Frontal cortex (tissue), 4 donors: Measurements from ENCODE around the gene C16orf54. TPM values are rescaled to one million over a fixed set of nuclear protein-coding genes. Genes with fewer than 3 reads are reported as not detected.
"Not testable (repeated sequence)": the region's sequence is repeated elsewhere in the genome, so short reads cannot be mapped to it uniquely, and the experiment has no call there.

Source experiments
- DNase-seq, 2 donors: peaks; one replicate each; pipeline ENCODE4 v3.0.0; 2012; ENCODE audit warnings: low spot score in 2 of 2
- FAIRE-seq: peaks from 2 replicates; lab custom pipeline; 2012; peaks lifted over from hg19 to GRCh38; lab: Jason Lieb, UNC
- total RNA-seq: library from RNA; depleted of rRNA; stranded (reverse); fragments of >200 nt; gene quantifications from one replicate; pipeline ENCODE4 v1.2.3, GENCODE V29; 2014
- donor health status: control.
- donor health status: control.
- donor health status: control.

C16orf54 gene
- total RNA-seq, 1 donor from 2014 or later: 0.41 TPM

GRCh38 chr16:29770250-29770929 is 24.6 kb upstream of the C16orf54 start:
- DNase-seq (no peak), FAIRE-seq (no peak)

- FAIRE-seq (no peak), DNase-seq (no peak)
These were observed 23.7 kb upstream of the C16orf54 start for GRCh38 chr16:29769507-29769906.

GRCh38 chr16:29767062-29767461 is 21.3 kb upstream of the C16orf54 start:
- no peak for FAIRE-seq
- DNase-seq: no peak

GRCh38 chr16:29766571-29766970 is 20.8 kb upstream of the C16orf54 start:
- DNase-seq: no peak
- FAIRE-seq: no peak

GRCh38 chr16:29765167-29766032 is 19.6 kb upstream of the C16orf54 start:
- DNase-seq (no peak), FAIRE-seq (no peak)

GRCh38 chr16:29763326-29763725 is 17.5 kb upstream of the C16orf54 start:
- no peak for DNase-seq
- no peak for FAIRE-seq

GRCh38 chr16:29761882-29762281 is 16.1 kb upstream of the C16orf54 start:
- FAIRE-seq (no peak), DNase-seq (no peak)

GRCh38 chr16:29761280-29761651 is 15.5 kb upstream of the C16orf54 start:
- DNase-seq: not testable (repeated sequence)

GRCh38 chr16:29760567-29761279 is 14.9 kb upstream of the C16orf54 start:
- no peak for DNase-seq
- FAIRE-seq: no peak

More at GRCh38 chr16:29761280-29761651, 15.5 kb upstream of the C16orf54 start:
- FAIRE-seq: not testable (repeated sequence)

- DNase-seq (no peak), FAIRE-seq (no peak)
These were observed 12.2 kb upstream of the C16orf54 start for GRCh38 chr16:29757950-29758466.

- not testable (repeated sequence) for DNase-seq, FAIRE-seq
These were observed 11.3 kb upstream of the C16orf54 start for GRCh38 chr16:29757086-29757485.

GRCh38 chr16:29756654-29757053 is 10.9 kb upstream of the C16orf54 start:
- no peak for FAIRE-seq

GRCh38 chr16:29753516-29753915 is 7.7 kb upstream of the C16orf54 start:
- DNase-seq (no peak), FAIRE-seq (no peak)

More at GRCh38 chr16:29756654-29757053, 10.9 kb upstream of the C16orf54 start:
- no peak for DNase-seq

GRCh38 chr16:29748760-29749149 is 3.0 kb upstream of the C16orf54 start:
- not testable (repeated sequence) for DNase-seq, FAIRE-seq

- no peak for FAIRE-seq
- no peak for DNase-seq
These were observed 2.4 kb upstream of the C16orf54 start for GRCh38 chr16:29747947-29748759.

GRCh38 chr16:29746518-29746917 is 728 bp upstream of the C16orf54 start:
- not testable (repeated sequence) for DNase-seq, FAIRE-seq

GRCh38 chr16:29745121-29745852 is 503 bp downstream of the C16orf54 start:
- FAIRE-seq (no peak), DNase-seq (no peak)

- FAIRE-seq: no peak
These were observed 1.2 kb downstream of the C16orf54 start for GRCh38 chr16:29744541-29745101.

More at GRCh38 chr16:29744541-29745101, 1.2 kb downstream of the C16orf54 start:
- no peak for DNase-seq
